Measurements from ENCODE around the gene SMPD2.

SMPD2 gene, protein sequence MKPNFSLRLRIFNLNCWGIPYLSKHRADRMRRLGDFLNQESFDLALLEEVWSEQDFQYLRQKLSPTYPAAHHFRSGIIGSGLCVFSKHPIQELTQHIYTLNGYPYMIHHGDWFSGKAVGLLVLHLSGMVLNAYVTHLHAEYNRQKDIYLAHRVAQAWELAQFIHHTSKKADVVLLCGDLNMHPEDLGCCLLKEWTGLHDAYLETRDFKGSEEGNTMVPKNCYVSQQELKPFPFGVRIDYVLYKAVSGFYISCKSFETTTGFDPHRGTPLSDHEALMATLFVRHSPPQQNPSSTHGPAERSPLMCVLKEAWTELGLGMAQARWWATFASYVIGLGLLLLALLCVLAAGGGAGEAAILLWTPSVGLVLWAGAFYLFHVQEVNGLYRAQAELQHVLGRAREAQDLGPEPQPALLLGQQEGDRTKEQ

DNA sequence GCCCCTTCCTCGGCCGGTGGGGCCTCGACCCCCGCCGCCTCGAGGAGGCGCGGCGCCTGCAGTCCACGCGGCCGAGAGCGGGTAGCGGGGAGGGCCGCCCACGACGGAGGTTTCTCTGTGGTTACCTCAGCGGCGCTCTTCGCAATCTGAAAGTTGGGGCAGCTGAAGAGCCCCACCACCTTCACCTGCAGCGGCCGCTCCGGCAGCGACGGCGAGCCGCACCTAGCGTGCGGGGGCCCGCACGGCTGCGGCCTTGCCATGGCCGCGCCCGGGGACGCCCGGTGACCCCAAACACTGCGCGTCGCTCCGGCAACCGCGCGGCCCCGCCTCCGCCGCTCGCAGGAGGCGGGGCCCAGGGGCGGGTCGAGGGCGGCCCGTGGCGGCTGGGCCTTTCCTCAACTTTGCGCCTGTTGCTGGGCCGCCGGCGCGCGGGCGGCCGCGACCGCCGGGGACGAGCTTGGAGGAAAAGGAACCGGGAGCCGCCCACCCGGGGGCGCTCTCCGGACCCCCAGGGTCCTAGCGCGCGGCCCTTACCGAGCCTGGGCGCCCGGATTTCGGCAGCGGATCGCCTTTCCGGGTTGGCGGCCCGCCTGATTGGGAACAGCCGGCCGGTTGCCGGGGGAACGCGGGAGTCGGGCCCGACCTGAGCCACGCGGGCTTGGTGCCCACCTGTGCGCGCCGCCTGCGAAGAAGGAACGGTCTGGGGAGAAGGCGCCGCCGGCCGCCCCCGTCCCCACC, at the start of gene SMPD2, which contains the start of gene PPIL6:
Gene SMPD2 (plus strand): TSS at position 394 of the 738 bp plus-strand sequence. CDS start 398 bp downstream, outside the sequence.
Gene PPIL6 (minus strand): TSS at position 298 of the 738 bp plus-strand sequence. CDS start 38 bp downstream, at position 260.
- in situ Hi-C loops (cut with MboI; ENCODE audit: low sequenced_read_pairs), result no loop called here

DNA sequence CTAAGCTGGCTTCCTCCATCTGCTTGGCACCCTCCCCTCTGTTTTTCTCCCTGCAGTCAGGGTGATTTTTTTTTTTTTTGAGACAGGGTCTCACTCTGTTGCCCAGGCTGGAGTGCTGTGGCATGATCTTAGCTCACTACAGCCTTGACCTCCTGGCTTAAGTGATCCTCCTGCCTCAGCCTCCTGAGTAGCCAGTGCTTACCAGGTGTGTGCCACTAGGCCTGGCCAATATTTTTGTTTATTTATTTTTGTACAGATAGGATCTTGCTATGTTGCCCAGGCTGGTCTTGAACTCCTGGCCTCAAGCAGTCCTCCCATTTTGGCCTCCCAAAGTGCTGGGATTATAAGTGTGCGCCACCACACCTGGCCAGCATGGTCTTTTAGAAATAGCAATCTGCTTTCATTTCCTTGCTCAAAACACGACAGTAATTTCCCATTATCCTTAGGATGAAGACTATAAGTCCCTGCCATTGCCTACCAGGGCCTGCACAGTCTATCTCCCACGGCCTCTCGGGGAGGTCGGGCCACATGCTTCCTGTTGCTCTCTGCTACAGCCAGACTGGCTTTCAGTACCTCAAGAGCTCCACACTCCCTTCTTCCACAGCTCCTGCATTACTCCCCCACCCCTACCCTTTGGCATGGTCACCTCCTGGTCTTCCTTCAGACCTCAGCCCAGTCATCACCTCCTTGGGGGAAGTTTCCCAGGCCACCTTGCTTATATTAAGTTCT, 47.2 kb upstream of the SMPD2 start:
- in situ Hi-C loops (cut with MboI; ENCODE audit: low sequenced_read_pairs), result no loop called here

DNA sequence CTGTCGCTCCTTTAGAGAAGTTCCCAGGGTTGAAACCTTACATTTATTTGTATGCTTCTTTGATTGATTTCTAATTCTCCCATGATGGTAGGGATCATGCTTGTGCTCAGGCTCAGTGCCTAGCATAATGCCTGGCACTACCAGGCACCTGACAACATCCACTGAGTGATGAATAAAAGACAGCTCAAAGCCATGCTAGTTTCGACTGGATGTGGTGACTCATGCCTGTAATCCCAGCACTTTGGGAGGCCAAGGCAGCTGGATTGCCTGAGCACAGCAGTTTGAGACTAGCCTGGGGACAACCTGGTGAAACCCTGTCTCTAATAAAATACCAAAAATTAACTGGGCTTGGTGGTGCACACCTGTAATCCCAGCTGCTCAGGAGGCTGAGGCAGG, 46.6 kb upstream of the SMPD2 start:
- in situ Hi-C loops (cut with MboI; ENCODE audit: low sequenced_read_pairs), result no loop called here

DNA sequence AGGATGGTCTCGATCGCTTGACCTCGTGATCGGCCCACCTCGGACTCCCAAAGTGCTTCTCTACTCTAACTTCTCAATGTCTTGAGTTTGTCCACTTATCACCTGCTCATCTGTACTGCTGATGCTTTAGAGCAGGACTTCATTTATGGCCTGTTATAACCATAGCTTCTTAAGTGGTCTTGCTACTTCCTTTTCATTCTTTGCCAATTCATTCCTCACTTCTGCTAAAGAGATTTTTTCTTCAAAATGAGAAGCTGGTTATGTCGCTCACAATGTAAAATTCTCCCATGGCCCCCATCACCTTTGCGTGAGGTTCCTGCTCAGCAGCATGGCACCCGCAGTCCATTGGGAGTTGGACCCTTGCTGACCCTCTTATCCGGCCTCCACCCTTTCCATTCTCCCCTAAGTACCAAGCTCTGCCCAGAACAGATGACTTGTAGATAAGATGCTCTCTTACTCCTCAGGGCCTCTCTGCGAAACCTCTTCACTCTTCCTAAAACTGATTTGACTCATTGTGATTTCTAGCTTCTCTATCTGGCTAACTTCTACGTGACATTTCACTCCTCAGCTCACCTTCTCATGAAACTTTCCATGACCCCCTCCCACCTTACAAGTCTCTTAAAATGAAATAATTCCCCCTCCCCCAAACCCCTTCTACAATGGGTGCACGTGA, 44.3 kb upstream of the SMPD2 start:
- in situ Hi-C loops (cut with MboI; ENCODE audit: low sequenced_read_pairs), result no loop called here

DNA sequence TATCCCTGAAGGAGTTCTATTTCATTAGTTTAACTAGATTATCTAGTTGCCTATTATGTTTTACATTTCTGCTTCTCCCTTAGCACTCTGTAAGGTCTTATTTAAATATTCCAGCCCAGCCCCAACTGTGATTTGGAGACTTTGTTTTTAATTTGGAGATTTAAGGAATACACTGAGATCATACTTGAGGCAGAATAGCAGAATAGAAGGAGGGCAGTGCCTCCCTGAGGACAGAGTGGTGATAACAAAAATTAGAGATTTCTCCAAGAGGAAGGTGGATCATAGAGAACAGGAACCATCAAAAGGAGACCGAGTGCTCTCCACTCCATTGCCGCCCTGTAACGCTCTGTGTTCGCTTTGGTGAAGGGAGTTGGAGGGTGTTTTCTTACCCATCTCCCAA, 43.5 kb upstream of the SMPD2 start:
- in situ Hi-C loops (cut with MboI; ENCODE audit: low sequenced_read_pairs), result no loop called here

DNA sequence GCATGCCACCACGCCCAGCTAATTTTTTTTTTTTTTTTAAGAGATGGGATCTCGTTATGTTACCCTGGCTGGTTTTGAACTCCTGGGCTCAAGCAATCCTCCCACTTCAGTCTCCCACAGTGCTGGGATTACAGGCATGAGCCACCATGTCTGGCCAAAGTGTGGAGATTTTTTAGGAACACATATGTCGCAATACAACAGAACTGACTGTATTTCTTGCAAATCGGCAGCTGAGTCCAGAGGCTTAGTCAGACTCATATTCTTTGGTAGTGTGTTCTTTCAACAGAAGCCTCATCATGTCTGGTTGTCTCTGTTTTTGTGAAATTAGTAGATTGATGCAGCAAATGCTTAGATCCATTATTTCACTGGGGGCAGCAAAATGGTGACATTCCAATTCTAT, 34.3 kb upstream of the SMPD2 start:
- in situ Hi-C loops (cut with MboI; ENCODE audit: low sequenced_read_pairs), result no loop called here

DNA sequence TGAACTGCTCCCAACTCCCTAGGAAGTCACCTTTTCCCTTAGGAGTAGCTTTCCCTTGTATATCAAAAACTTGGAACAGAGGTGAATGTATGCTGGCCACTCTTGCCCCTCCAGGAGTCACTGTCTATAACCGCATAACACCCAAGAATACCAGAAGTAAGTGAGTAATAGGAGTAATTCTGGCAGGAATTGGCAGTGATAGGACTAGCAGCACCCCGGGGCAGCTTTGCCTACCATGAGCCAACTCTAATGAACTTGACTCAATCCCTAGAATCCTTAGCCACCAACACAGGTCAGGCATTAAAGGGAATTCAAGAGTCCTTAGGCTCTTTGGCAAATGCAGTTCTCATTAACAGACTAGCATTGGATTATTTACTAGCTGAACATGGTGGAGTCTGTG, 29.5 kb upstream of the SMPD2 start:
- in situ Hi-C loops (cut with MboI; ENCODE audit: low sequenced_read_pairs), result no loop called here

DNA sequence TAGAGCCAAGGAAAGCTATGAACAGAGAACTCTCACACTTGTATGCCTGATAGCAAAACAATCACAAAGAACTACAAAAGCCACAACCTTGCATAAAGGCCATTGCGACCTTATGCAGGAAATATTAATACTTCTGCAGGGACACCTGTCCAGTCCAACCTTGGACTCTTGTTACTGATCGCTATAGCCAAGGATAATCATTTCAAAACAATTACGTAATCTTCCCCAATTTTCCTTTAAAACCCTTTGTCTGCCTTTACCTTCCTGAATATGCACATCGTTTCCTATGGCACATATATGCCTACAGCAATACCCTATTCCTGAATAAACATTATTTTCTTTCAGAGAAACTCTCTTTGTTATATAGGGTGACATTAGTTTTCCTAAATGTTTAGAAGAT, 22.9 kb upstream of the SMPD2 start:
- in situ Hi-C loops (cut with MboI; ENCODE audit: low sequenced_read_pairs), result no loop called here

DNA sequence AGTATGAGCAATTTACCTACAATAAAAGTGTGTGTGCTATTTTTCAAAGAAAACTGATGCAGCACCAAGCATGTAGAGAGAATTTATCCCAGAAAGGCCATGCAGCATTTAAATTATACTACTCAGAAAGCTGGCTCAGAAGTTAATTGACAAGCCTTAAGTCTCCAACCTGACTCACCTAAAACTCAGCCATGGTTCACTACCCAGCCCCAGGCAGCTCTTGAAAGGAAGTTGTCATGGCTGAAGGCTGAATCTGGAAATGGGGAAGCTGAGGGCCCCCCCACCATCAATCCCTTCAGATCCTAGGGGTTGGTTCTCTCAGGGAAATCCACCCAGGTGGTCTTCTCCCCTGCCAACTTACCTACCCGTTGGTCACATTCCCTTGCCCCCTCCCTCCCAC, 19.8 kb upstream of the SMPD2 start:
- in situ Hi-C loops (cut with MboI; ENCODE audit: low sequenced_read_pairs), result no loop called here

DNA sequence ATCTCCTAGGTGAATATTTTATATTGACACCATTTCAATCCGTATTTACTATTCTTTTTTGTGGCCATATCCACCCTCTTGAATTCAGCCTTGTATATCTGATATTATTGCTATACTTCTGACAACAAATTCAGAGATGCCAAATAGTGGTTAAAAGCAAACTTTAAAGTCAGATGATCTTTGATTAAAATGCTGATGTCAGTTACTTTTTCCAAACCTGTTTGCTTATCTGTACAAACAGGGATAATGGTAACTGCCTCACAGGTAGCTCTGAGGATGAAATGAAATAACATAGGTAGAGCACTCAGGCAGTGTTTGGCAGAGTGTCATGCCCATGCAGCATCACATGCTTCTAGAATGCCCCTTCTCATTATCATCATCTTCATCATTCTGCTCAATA, 19.3 kb upstream of the SMPD2 start:
- in situ Hi-C loops (cut with MboI; ENCODE audit: low sequenced_read_pairs), result no loop called here

DNA sequence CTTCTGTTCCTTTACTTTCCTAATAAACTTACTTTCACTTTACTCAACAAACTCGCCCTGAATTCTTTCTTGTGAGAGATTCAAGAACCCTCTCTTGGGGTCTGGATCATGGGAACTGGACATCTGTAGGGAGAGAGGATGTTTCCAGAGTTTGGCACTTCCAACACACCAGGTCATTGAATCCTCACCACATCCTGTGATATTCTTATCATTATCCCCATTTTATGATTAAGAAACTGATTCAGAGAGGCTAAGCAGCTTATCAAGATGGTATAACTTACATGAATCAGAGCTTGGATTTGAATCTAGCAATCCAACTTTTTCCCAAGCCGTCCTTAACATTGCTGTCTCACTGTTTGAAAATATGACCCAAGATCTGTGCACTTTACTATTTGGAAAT, 15.6 kb upstream of the SMPD2 start:
- in situ Hi-C loops (cut with MboI; ENCODE audit: low sequenced_read_pairs), result no loop called here

DNA sequence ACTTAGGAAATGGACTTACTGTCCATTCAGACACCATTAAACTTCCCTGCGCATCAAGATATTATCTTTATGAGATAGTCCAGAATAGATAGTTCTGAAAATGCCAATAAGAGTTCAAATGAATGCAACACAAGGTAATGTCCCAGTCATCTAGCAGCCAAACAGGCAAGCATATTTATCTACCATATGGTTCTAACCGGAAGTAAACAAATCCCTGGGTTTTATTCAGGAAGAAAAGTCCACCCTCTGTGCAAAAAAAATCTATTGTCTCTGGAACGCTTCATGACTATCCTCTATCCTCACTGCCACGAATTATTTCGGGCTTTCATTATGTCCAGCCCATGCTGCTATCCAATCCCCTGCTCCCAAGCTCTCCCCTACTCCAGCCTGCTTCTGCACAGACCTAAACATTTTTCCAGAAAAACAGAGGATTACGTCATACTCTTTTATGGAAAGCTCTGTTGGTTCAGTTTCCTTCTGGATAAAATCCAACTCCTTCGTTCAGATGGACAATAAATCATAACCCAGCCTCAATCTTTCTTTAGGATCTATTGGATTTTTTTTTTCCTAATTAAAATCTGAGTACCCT, 11.5 kb upstream of the SMPD2 start:
- in situ Hi-C loops (cut with MboI; ENCODE audit: low sequenced_read_pairs), result no loop called here

DNA sequence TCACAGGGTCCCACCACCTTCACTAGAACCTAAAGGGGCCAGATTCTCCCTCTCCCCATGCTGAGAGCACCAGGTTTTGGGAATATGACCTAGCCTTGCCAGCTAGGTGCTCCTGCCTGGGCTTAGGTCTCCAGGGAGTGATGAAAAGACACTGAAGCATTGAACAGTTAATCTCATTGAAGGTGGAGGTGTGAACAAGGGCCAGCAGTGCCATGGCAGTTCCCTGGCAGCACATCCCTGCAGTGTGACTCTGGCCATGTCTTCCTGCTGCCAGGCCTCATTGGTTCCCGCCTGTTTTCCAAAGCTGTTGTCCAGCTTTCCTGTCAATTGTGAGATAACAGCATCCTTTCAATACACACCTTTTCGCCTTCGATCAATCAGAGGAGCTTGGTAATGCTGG, 11.0 kb upstream of the SMPD2 start:
- in situ Hi-C loops (cut with MboI; ENCODE audit: low sequenced_read_pairs), result no loop called here

DNA sequence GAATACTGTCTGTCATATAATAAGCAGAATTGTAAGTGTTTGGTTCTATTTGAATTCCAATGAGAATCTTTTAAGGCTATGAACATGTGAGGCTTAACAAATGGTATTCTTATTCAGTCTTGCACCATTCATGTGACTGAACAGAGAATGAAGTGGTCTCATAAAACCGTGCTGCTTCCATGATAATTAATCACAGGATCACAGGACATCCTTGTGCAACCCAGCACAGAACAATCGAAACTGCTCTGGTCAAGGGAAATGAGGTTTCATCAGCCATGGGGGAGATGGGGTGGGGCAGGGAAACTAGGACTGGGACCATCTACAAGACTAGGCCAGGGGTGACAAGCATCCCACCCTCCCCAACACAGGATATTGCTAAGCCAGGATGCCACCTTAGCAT, 6.1 kb upstream of the SMPD2 start:
- in situ Hi-C loops (cut with MboI; ENCODE audit: low sequenced_read_pairs), result no loop called here

DNA sequence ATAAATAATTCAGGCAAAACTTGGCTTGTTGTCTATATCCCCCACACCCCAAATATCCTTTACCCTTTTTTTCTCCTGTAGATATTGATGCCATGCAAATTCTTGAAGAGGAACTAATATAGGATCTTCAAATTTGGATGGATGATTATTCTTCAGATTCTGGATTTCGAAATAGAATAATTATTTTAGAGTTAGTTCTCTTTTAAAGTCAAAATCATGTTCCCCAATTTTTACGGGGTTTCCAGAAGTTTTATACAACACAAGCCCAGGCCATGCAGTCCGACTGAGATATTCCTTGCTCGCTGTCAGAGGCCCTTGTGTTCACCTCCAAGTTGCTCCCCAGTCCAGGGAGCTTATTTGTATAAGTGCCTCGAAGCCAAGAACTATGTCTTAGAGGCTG, 4.5 kb upstream of the SMPD2 start:
- in situ Hi-C loops (cut with MboI; ENCODE audit: low sequenced_read_pairs), result no loop called here

DNA sequence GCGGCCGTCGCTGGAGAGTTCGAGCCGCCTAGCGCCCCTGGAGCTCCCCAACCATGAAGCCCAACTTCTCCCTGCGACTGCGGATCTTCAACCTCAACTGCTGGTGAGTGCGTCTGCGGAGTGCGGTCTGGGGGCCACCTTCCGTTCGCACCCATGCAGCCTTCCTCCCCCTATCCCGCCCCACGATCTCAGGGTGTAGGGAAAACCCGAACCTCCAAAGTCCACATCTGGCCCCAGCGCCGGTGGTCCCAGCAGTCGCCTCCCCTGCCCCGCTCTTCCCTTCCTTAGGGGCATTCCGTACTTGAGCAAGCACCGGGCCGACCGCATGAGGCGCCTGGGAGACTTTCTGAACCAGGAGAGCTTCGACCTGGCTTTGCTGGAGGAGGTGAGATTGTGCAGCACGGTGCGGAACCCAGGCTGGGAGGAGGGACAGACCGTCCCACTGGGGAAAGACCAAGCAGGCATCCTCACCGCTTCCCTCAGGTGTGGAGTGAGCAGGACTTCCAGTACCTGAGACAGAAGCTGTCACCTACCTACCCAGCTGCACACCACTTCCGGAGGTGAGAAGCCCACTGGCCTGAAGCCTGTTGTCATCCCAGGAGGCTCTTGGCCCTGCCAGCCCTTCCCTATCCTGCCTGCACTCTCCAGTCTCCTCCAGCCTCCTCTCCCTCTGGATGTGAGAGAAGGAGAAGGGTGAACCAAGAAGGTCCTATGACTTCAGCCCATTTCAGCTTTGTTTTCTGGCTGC, 719 bp downstream of the SMPD2 start:
- in situ Hi-C loops (cut with MboI; ENCODE audit: low sequenced_read_pairs), result no loop called here

DNA sequence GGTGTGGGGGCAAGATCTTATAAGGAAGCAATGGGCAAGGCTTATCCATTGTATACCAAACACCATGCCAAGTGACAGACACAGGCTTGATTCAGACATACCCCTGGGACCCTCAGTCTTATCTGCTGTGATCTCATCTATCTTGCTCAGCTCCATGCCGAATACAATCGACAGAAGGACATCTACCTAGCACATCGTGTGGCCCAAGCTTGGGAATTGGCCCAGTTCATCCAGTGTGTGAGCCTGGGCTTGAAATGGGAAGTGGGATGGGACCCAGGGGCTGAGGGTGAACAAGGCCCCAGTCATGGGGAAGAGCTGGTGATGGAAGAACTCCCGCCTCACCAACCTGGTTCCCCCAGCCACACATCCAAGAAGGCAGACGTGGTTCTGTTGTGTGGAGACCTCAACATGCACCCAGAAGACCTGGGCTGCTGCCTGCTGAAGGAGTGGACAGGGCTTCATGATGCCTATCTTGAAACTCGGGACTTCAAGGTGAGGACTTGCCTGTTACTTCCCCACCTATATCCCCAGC, 1.9 kb downstream of the SMPD2 start:
- in situ Hi-C loops (cut with MboI; ENCODE audit: low sequenced_read_pairs), result no loop called here

DNA sequence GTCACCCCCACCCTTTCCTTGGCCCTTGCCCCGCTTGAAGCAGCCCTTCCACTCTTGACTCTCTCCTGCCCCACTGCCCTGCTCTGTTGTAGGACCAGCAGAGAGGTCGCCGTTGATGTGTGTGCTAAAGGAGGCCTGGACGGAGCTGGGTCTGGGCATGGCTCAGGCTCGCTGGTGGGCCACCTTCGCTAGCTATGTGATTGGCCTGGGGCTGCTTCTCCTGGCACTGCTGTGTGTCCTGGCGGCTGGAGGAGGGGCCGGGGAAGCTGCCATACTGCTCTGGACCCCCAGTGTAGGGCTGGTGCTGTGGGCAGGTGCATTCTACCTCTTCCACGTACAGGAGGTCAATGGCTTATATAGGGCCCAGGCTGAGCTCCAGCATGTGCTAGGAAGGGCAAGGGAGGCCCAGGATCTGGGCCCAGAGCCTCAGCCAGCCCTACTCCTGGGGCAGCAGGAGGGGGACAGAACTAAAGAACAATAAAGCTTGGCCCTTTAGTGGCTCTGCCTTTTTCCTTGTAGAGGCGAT, 3.0 kb downstream of the SMPD2 start:
- in situ Hi-C loops (cut with MboI; ENCODE audit: low sequenced_read_pairs), result no loop called here

DNA sequence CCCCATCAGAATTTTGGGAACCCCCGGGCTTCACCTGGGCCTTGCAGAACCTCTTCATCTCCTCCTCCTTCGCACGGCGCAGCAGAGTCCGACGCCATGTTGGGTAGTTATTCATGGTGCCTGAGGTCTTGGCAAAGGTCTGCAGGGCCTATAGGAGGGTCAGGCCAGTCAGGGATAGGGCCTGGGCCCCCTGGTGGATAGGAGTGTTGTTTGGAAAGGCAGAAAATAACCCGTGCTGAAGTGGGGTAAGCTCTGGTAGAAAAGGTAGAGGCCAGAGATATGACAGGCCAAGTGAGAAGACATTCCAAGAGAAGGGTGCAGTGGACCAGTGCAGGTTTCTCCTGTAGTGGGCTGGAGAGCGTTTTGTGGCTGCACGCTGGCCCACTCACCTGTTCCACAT, 4.9 kb downstream of the SMPD2 start:
- in situ Hi-C loops (cut with MboI; ENCODE audit: low sequenced_read_pairs), result no loop called here

Measured in hTERT RPE-1 (cell line).